Measurements from ENCODE around the gene GNAQ.

The GNAQ gene

DNA sequence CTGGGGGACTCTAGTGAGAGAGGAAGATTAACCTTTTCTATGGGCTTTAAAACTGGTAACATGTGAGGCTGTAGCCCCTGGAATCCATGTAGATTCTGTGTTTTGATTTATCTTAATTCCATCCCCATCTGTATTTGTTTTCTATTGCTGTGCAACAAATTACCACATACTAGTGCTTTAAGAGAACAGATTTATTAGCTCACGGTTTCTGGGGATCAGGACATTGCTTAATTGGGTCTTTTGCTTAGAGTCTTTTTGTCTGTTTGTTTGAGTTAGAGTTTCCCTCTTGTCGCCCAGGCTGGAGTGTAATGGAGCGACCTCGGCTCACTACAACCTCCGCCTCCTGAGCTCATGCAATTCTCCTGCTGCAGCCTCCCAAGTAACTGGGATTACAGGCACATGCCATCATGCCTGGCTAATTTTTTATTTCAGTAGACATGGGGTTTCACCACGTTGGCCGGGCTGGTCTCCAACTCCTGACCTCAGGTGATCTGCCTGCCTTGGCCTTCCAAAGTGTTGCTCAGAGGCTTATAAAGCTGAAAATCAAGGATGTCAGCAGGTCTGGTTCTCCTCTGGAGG is 353.6 kb downstream of the GNAQ start:
- Mint-ChIP-seq H3K27ac (peak overlapping the region; percentile 90 to 94 (median 93)), H3K9me3 (no peaks in the 10 kb centered on the region), H3K4me3 (no peak overlapping the region), H3K27me3 (ENCODE audit: low read depth) (no peaks in the 10 kb centered on the region), H3K4me1 (peaks cover 51% of the 10 kb centered on the region), H3K36me3 (ENCODE audit: low read depth) (no peaks in the 10 kb centered on the region)
- TF ChIP-seq, protein P1, sequence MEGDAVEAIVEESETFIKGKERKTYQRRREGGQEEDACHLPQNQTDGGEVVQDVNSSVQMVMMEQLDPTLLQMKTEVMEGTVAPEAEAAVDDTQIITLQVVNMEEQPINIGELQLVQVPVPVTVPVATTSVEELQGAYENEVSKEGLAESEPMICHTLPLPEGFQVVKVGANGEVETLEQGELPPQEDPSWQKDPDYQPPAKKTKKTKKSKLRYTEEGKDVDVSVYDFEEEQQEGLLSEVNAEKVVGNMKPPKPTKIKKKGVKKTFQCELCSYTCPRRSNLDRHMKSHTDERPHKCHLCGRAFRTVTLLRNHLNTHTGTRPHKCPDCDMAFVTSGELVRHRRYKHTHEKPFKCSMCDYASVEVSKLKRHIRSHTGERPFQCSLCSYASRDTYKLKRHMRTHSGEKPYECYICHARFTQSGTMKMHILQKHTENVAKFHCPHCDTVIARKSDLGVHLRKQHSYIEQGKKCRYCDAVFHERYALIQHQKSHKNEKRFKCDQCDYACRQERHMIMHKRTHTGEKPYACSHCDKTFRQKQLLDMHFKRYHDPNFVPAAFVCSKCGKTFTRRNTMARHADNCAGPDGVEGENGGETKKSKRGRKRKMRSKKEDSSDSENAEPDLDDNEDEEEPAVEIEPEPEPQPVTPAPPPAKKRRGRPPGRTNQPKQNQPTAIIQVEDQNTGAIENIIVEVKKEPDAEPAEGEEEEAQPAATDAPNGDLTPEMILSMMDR (IDR thresholded peaks at IDR 0.05; ENCODE audit: unreplicated experiment in 3 of 3): no peak

DNA sequence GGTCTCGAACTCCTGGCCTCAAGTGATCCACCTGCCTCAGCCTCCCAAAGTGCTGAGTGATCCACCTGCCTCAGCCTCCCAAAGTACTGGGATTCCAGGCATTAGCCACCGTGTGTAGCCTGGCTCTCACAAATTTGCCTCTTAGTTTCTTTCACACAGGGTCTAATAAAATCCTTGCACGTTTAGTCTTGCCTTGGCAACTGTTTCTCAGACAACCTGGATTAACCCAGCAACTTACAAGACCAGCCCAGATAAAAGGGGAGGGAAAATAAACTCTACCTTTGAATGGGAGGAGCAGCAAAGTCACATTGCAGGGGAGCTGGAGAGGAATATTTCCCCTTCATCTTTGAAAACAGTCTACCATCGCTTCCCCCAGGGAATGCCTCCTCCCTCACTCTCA is 354.2 kb downstream of the GNAQ start:
- peak overlapping the region; percentile 90 to 94 (median 93) for H3K27ac Mint-ChIP-seq
- H3K9me3 Mint-ChIP-seq: no peaks in the 10 kb centered on the region
- no peaks in the 10 kb centered on the region for H3K27me3 Mint-ChIP-seq (ENCODE audit: low read depth)
- peaks cover 56% of the 10 kb centered on the region for H3K4me1 Mint-ChIP-seq
- TF ChIP-seq, protein P1 (IDR thresholded peaks at IDR 0.05; ENCODE audit: unreplicated experiment in 3 of 3): no peak
- H3K36me3 Mint-ChIP-seq (ENCODE audit: low read depth): no peaks in the 10 kb centered on the region
- no peak overlapping the region for H3K4me3 Mint-ChIP-seq

DNA sequence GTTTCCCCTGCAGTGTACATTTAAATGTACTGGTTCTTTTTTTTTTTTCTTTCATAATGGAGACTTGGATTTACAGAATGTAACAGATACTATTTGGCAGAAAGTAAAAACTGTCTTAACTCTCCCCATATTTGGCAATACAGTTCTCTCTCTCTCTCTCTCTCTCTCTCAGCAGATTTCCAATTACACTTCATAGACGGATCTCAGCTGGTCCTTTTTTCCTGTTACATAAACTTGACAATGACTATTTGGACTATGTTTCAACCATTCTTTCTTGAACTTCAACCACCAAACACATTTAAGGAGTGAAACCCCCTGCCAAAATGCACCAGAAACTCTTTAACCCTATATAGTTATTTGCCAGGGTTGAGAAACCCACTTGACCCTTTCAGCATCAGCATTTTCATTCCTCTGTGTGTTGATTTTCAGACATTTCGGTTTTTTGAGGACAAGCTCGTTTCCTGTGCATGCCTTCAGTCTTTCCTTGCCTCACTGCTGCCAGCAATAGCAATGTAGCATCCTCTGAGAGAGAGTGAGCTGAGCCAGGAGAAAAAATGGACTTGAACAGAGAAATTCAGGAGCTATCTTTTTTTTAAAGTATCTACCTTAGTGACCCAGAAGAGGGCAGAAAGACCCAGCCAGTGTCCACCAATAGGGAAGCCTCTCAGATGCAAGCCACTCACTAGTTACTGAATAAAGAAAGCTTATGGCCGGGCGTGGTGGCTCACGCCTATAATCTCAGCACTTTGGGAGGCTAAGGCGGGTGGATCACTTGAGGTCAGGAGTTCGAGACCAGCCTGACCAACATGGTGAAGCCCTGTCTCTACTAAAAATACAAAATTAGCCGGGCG is 357.4 kb downstream of the GNAQ start:
- Mint-ChIP-seq H3K36me3 (ENCODE audit: low read depth) (no peaks in the 10 kb centered on the region), H3K9me3 (no peaks in the 10 kb centered on the region), H3K27ac (peak overlapping the region; percentile 80 to 93 (median 92)), H3K27me3 (ENCODE audit: low read depth) (no peaks in the 10 kb centered on the region), H3K4me1 (peaks cover 59% of the 10 kb centered on the region), H3K4me3 (peak overlapping the region in 1 of 3 experiments; percentile 1)
- TF ChIP-seq, protein P1 (IDR thresholded peaks at IDR 0.05; ENCODE audit: unreplicated experiment in 3 of 3): no peak

DNA sequence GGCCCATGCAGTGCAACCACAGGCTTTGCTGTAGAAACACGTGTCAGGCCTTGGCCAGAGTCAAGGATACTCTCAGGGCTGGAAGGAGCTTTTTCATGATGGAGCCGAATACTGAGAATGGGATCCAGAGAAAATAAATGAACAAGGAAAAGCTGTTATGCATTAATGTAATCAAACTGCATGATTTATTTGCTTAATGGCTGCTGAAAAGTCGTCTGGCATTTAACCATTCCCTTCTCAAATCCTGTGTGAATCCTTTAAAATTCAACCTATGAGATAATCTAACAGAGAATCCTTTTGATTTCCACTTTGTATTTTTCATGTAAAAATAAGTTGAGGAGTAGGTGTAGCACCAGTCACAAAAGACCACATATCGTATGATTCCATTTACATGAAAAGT is 359.4 kb downstream of the GNAQ start:
- Mint-ChIP-seq H3K4me1 (peaks cover 45% of the 10 kb centered on the region), H3K27ac (peak overlapping the region; percentile 80 to 93 (median 89)), H3K9me3 (no peaks in the 10 kb centered on the region), H3K4me3 (no peak overlapping the region), H3K27me3 (ENCODE audit: low read depth) (peaks cover 4% of the 10 kb centered on the region), H3K36me3 (ENCODE audit: low read depth) (no peaks in the 10 kb centered on the region)
- TF ChIP-seq, protein P1 (IDR thresholded peaks at IDR 0.05; ENCODE audit: unreplicated experiment in 3 of 3): no peak

DNA sequence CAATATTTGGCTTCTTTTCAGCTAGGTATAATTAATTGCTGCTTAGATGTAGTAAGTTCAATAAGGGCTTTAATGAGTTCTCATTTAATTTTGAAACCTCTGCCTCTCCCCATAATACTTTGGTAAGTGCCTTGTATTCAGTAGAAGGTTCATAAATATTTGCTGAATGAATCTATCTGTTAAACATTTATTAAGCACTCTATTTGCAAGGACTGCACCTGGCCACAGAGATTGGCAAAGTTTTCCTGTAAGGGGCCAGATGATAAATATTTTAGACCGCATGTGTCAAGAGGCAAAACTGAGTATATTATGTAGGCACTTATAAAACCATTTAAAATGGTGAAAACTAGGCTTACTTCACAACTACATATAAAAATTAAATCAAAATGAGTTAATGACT is 364.5 kb downstream of the GNAQ start:
- H3K36me3 Mint-ChIP-seq (ENCODE audit: low read depth): no peaks in the 10 kb centered on the region
- TF ChIP-seq, protein P1 (IDR thresholded peaks at IDR 0.05; ENCODE audit: unreplicated experiment in 3 of 3): no peak
- peaks cover 4% of the 10 kb centered on the region for H3K27me3 Mint-ChIP-seq (ENCODE audit: low read depth)
- peaks cover 37% of the 10 kb centered on the region for H3K4me1 Mint-ChIP-seq
- no peak overlapping the region for H3K4me3 Mint-ChIP-seq
- peak overlapping the region in 2 of 3 experiments; percentile 8 to 53 for H3K27ac Mint-ChIP-seq
- no peaks in the 10 kb centered on the region for H3K9me3 Mint-ChIP-seq
